Gastrocnemius medialis (tissue), 4 donors: Measurements from ENCODE around the gene CD28.

ENCODE experiments used
- CTCF ChIP-seq, 5 experiments: fragments of 450-650 bp in 3 of 5; fragments of 200-600 bp in 2 of 5; sonication (generic) in 2 of 5; IDR thresholded peaks in 4 of 5; conservative IDR thresholded peaks in 1 of 5; 1 replicate in 4 of 5; 2 replicates in 1 of 5; pipeline ENCODE4 v1.5.1; 2016 to 2019; ENCODE audit warnings: antibody characterized with exemption in 5 of 5, mild to moderate bottlenecking in 3 of 5, moderate library complexity in 3 of 5
- POLR2A ChIP-seq, 2 donors: fragments of 450-650 bp; IDR thresholded peaks; one replicate each; pipeline ENCODE4 v1.6.1; 2017; ENCODE audit warnings: antibody characterized with exemption in 2 of 2, mild to moderate bottlenecking in 2 of 2, moderate library complexity in 2 of 2

- TF ChIP-seq CTCF (IDR thresholded peaks at IDR 0.05 in 4 of 5, conservative IDR thresholded peaks at IDR 0.05 in 1 of 5), result no peak
- no peak for TF ChIP-seq POLR2A (IDR thresholded peaks at IDR 0.05)
Observed at GRCh38 chr2:203688798-203689197, 17.6 kb upstream of the CD28 start.
